Activated B cell treated with CpG ODN at 0.5 μM for 24 hours (primary cell): Measurements from ENCODE around the gene SPECC1L. TPM values are rescaled to one million over a fixed set of nuclear protein-coding genes. Genes with fewer than 3 reads are reported as not detected.

ENCODE experiments used
- ATAC-seq: fragments of 200-7000 bp; cut with Tn5 transposase; one replicate; pipeline ENCODE4 v1.10.0; 2021; ENCODE audit warnings: low read depth, mild to moderate bottlenecking, moderate library complexity
- CTCF ChIA-PET: fragments of 350-600 bp; sonication (Branson Sonifier 250); formaldehyde crosslinking; loops from one replicate; lab custom pipeline; 2021; ENCODE audit warnings: antibody characterized with exemption; lab: Charles Lee
- POLR2A ChIA-PET: fragments of 350-600 bp; sonication (Branson Sonifier 250); formaldehyde crosslinking; loops from one replicate; lab custom pipeline; 2021; ENCODE audit warnings: antibody characterized with exemption; lab: Charles Lee
- DNase-seq: peaks from one replicate; pipeline ENCODE4 v3.0.0; 2022
- H3K27ac Mint-ChIP-seq: one replicate; pipeline ENCODE4 v1.8.0; 2020; ENCODE audit warnings: mixed read lengths
- H3K27me3 Mint-ChIP-seq: one replicate; pipeline ENCODE4 v1.8.0; 2021; ENCODE audit warnings: mixed read lengths
- H3K36me3 Mint-ChIP-seq: one replicate; pipeline ENCODE4 v1.8.0; 2021; ENCODE audit warnings: low read depth, mixed read lengths
- H3K4me1 Mint-ChIP-seq: one replicate; pipeline ENCODE4 v1.8.0; 2021; ENCODE audit warnings: mixed read lengths
- H3K4me3 Mint-ChIP-seq: one replicate; pipeline ENCODE4 v1.8.0; 2020; ENCODE audit warnings: mild to moderate bottlenecking, mixed read lengths
- H3K9me3 Mint-ChIP-seq: one replicate; pipeline ENCODE4 v1.8.0; 2020; ENCODE audit warnings: mixed read lengths
- intact Hi-C: fragments of 100-400 bp; cut with micrococcal nuclease; formaldehyde crosslinking; loops from one replicate; pipeline ENCODE4 v1.15.1; 2024
- total RNA-seq: library from RNA; stranded (reverse); gene quantifications from 2 replicates; pipeline ENCODE4 v1.2.3, GENCODE V29; 2022
- TF ChIP-seq, protein P1 (sequence below): fragments of 200-600 bp; IDR thresholded peaks from one replicate; pipeline ENCODE4 v1.8.0; 2022; ENCODE audit warnings: antibody characterized with exemption, mild to moderate bottlenecking

SPECC1L gene
- total RNA-seq, 1 donor from 2014 or later: 59.0 TPM

DNA sequence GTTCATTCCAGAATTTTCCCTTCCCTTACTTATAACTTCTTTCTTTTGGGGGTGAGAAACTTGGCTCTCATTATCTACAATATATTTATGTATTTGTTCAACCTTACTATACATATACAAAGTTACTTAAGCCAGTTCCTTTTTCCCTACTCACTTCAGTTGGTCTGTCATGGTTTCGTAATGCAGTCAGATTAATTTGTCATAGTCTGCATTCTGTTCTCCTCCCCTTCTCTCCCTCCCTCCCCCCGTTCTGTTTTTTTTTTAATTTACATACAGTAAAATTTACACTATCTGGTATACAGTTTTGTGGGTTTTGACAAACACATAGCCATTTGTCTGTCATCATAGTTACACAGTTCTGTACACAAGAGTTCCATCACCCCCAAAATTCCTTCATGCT is 84.9 kb downstream of the SPECC1L start:
- intact Hi-C loops: no loop called here
- no peaks in the 10 kb centered on the region for H3K27me3 Mint-ChIP-seq
- H3K36me3 Mint-ChIP-seq: peaks cover 82% of the 10 kb centered on the region
- ChIA-PET POLR2A (no interaction called here), CTCF (no interaction called here)
- H3K27ac Mint-ChIP-seq: no peak overlapping the region
- DNase-seq (no peak), ATAC-seq (no peak)
- peaks cover 4% of the 10 kb centered on the region for H3K9me3 Mint-ChIP-seq
- TF ChIP-seq, protein P1, sequence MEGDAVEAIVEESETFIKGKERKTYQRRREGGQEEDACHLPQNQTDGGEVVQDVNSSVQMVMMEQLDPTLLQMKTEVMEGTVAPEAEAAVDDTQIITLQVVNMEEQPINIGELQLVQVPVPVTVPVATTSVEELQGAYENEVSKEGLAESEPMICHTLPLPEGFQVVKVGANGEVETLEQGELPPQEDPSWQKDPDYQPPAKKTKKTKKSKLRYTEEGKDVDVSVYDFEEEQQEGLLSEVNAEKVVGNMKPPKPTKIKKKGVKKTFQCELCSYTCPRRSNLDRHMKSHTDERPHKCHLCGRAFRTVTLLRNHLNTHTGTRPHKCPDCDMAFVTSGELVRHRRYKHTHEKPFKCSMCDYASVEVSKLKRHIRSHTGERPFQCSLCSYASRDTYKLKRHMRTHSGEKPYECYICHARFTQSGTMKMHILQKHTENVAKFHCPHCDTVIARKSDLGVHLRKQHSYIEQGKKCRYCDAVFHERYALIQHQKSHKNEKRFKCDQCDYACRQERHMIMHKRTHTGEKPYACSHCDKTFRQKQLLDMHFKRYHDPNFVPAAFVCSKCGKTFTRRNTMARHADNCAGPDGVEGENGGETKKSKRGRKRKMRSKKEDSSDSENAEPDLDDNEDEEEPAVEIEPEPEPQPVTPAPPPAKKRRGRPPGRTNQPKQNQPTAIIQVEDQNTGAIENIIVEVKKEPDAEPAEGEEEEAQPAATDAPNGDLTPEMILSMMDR: no peak
- no peaks in the 10 kb centered on the region for H3K4me1 Mint-ChIP-seq
- no peak overlapping the region for H3K4me3 Mint-ChIP-seq

DNA sequence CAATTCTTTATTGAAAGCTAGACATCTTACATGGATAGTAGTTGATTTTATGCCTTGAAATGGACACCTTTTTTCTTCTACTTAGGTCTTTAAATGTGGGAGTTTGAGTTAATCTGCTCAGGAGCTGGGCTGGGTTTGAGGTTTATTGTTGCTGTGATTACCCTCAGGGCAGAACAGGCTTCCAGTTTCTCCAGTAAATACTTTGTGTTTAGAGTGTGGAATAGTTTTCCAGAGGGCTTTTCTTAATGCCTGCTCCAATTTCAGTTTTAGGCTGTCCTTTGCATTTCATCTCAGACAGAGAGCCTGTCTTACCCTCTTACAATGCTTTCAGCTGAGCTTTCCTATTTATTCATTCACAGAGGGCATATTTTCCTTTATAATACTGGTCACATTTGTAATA is 86.9 kb downstream of the SPECC1L start:
- peaks cover 4% of the 10 kb centered on the region for H3K9me3 Mint-ChIP-seq
- H3K4me3 Mint-ChIP-seq: no peak overlapping the region
- POLR2A ChIA-PET: no interaction called here
- CTCF ChIA-PET: interaction anchor here (1.0 kb wide), 1 partner anchor 9 kb away, joined by 3 read pairs; no protein-coding TSS in a partner anchor
- H3K4me1 Mint-ChIP-seq: no peaks in the 10 kb centered on the region
- ATAC-seq: no peak
- intact Hi-C loops: no loop called here
- DNase-seq: no peak
- H3K27me3 Mint-ChIP-seq: no peaks in the 10 kb centered on the region
- H3K27ac Mint-ChIP-seq: no peak overlapping the region
- TF ChIP-seq, protein P1: no peak
- peaks cover 79% of the 10 kb centered on the region for H3K36me3 Mint-ChIP-seq

DNA sequence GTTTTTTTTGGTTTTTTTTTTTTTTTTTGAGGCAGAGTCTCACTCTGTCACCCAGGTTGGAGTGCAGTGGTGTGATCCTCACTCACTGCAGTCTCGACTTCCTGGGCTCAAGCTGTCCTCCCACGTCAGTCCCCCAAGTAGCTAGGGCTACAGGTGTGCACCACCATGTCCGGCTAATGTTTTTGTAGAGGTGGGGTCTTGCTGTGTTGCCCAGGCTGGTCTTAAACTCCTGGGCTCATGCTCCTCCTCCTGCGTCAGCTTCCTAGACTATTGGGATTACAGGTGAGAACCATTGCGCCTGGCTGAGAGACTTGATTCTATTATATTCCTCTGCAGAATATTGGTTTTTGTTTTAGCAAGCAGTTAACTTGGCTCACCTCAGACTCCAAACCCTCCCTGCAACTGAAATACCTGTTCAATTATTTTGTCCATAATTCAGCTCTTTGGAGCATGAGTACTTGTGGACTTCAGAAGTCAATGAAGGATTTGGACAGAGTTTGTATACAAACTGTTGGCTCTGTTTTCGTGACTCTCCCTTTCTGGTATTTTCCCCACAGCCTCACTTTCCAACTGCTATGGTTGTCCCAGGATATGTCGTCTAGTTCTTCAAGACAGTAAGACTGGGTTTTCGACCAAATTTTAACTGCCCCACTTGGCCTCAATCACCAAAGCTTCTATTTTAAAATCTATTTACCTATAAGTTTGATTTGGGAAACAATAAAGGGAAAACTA is 87.6 kb downstream of the SPECC1L start:
- Mint-ChIP-seq H3K27me3 (no peaks in the 10 kb centered on the region), H3K9me3 (peaks cover 4% of the 10 kb centered on the region), H3K27ac (no peak overlapping the region), H3K36me3 (peaks cover 79% of the 10 kb centered on the region), H3K4me3 (no peak overlapping the region), H3K4me1 (no peaks in the 10 kb centered on the region)
- CTCF ChIA-PET: no interaction called here
- DNase-seq (no peak), ATAC-seq (no peak)
- TF ChIP-seq, protein P1: no peak
- POLR2A ChIA-PET: interaction anchor here (0.5 kb wide), 1 partner anchor 197 kb away, joined by 4 read pairs; no protein-coding TSS in a partner anchor
- intact Hi-C loops: no loop called here

DNA sequence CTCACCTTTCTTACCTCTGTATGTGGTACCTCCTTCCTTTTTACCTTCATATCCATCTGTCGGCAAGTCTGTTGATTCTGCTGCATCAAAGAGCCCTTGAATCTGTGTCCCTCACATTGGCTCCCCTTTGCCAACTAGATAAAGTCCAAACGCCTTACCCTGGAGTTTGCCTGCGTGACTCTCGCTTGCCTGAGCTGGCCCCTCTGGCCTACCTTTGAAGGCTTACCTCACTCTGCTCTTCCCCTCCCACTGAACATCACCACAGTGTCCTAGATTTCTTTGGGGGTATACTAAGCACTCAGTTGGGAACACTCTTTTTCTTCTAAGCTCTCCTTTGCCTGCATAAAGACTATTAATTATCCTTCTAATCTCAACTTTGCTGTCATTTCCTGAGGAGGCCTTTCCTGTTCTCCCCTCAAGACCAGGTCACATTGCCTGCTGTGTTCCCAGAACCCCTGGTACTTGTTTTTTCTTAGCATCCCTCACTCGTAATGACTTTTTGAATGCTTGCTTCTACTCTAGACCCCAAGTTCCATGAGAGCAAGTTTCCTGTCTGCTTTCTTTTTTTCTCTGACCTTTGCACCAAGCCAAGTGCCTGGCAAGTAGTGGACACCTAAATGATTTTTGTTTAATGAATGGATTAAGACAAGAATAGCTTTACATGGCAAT is 89.0 kb downstream of the SPECC1L start:
- Mint-ChIP-seq H3K27ac (no peak overlapping the region), H3K36me3 (peaks cover 73% of the 10 kb centered on the region), H3K4me3 (no peak overlapping the region), H3K9me3 (no peaks in the 10 kb centered on the region), H3K27me3 (no peaks in the 10 kb centered on the region), H3K4me1 (no peaks in the 10 kb centered on the region)
- DNase-seq: no peak
- intact Hi-C loops: no loop called here
- ChIA-PET CTCF (no interaction called here), POLR2A (no interaction called here)
- no peak for ATAC-seq
- TF ChIP-seq, protein P1: no peak

DNA sequence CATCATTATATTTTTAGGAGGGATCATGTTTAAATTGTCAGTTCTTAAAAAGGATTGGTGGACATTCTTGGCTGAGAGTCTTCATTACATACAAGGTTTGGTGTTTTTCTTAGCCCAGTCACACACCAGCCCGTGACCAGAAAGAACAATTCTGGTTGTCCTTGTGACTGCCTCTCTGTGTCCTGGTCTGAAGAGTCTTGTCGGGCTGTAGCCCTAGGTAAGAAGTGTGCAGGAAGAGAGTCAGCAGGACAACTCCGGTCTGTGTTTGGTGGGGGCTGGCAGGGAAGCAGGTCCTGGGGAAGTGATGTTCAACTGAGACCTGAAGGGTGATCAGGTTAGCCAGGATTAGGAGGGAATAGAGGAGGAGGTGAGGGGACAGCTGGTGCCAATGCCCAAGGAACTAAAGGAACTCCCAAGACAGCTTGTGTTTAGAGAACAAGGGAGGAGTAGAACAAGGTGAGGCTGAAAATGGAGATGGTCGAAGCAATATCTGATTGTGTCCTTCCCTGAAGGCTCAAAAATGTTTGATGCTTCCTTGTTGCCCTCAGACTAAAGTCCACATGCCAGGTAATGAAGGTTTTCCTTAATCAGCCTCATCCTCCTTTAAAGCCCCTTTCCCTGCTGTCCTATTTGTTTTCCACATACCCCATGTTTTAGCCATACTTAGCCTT is 91.5 kb downstream of the SPECC1L start:
- Mint-ChIP-seq H3K4me3 (no peak overlapping the region), H3K27ac (no peak overlapping the region), H3K4me1 (no peaks in the 10 kb centered on the region), H3K27me3 (no peaks in the 10 kb centered on the region), H3K36me3 (peaks cover 81% of the 10 kb centered on the region), H3K9me3 (no peaks in the 10 kb centered on the region)
- intact Hi-C loops: no loop called here
- TF ChIP-seq, protein P1: no peak
- POLR2A ChIA-PET: no interaction called here
- no peak for DNase-seq
- ATAC-seq: no peak
- CTCF ChIA-PET: no interaction called here
